Vagina (tissue), 2 donors: ENCODE measurements around the gene VRTN.

Experiments used
- POLR2AphosphoS5 ChIP-seq, 2 donors: sonication (generic); formaldehyde crosslinking; IDR thresholded peaks; one replicate each; pipeline ENCODE4 v1.9.0; 2017; ENCODE audit warnings: antibody characterized with exemption in 2 of 2, mild to moderate bottlenecking in 2 of 2, low read depth in 1 of 2; ENCODE audit not compliant: insufficient read depth in 1 of 2
- TF ChIP-seq, protein P1 (sequence below), 3 experiments: fragments of 450-650 bp in 2 of 3; fragments of 200-600 bp in 1 of 3; sonication (generic) in 1 of 3; IDR thresholded peaks; one replicate each; pipeline ENCODE4 v1.5.1; 2017 to 2019; ENCODE audit warnings: antibody characterized with exemption in 3 of 3, mild to moderate bottlenecking in 2 of 3, moderate library complexity in 2 of 3

DNA sequence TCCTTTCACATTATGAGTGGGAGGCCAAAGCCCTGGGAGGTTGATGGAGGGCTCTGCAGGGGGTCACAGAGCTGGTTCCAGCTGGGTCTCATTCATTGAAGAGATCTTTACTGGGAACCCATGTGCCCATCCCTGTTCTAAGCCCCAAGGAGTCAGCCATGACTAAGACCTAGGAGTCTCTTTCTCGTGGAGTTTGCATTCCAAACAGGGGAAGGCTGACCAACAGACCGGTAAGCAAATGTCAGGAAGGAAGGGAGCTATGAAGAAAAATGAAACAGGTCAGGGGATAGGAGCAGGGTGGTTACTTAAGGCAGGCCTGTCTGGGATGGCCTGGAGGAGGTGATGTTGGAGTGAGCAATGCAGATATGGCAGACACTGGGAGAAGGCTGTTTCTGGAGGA is 46.3 kb downstream of the VRTN start:
- TF ChIP-seq, protein P1, sequence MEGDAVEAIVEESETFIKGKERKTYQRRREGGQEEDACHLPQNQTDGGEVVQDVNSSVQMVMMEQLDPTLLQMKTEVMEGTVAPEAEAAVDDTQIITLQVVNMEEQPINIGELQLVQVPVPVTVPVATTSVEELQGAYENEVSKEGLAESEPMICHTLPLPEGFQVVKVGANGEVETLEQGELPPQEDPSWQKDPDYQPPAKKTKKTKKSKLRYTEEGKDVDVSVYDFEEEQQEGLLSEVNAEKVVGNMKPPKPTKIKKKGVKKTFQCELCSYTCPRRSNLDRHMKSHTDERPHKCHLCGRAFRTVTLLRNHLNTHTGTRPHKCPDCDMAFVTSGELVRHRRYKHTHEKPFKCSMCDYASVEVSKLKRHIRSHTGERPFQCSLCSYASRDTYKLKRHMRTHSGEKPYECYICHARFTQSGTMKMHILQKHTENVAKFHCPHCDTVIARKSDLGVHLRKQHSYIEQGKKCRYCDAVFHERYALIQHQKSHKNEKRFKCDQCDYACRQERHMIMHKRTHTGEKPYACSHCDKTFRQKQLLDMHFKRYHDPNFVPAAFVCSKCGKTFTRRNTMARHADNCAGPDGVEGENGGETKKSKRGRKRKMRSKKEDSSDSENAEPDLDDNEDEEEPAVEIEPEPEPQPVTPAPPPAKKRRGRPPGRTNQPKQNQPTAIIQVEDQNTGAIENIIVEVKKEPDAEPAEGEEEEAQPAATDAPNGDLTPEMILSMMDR (IDR thresholded peaks at IDR 0.05), result no peak
- TF ChIP-seq POLR2AphosphoS5 (IDR thresholded peaks at IDR 0.05; ENCODE audit: insufficient read depth in 1 of 2, low read depth in 1 of 2), result no peak
